HL-60/S4 treated with retinoic acid at 250 ng/mL for 4 days and 3 days (cell line): ENCODE results near the gene STAC3.

Source experiments
- in situ Hi-C: fragments of 300-500 bp; cut with MboI; formaldehyde crosslinking; loops from 2 replicates; pipeline ENCODE4 v1.7.0; 2022; ENCODE audit warnings: low sequenced_read_pairs

Gene STAC3

DNA sequence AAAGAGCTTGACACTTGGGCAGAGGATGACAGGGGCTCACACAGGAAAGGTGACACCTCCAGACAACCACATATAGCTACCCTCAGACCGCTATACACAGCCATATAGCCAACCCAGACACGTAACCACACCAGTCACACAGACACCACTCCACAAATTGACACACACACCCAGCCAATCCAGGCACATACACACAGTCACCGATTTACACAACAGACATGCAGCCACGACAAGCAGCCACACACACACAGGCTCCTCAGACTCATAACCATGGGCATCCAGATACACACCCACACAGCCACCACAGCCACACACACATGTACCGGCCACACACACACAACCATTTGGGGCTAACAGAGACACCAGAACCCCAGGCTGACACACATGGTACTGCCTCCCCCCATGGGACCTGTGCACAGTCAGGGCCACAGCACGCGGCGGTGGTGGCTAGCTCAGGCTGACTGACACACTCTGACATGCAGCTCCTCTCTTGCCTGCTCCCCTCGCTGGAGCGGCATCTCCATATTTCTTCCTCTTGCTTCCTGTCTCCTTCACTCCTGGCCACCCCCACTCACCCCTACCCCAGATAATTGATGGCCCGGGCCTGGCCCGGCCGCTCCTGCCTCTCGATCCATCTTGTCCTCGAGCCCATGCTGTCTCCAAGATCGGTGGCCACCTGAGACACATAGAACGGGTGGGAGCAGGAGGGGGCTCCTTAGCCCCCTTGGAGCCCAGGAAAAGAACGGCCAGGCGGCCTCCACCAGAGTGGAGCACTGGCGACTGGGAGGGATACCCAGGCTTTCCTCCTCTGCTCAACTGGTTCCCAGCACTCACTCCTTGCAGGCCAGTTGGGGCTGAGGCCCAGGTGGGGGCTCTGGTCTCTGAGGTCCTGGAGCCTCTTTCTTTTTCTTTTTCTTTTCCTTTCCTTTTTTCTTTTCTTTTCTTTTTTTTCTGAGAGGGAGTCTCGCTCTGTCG lies 27.5 kb downstream of the STAC3 start:
- in situ Hi-C loops = no loop called here

DNA sequence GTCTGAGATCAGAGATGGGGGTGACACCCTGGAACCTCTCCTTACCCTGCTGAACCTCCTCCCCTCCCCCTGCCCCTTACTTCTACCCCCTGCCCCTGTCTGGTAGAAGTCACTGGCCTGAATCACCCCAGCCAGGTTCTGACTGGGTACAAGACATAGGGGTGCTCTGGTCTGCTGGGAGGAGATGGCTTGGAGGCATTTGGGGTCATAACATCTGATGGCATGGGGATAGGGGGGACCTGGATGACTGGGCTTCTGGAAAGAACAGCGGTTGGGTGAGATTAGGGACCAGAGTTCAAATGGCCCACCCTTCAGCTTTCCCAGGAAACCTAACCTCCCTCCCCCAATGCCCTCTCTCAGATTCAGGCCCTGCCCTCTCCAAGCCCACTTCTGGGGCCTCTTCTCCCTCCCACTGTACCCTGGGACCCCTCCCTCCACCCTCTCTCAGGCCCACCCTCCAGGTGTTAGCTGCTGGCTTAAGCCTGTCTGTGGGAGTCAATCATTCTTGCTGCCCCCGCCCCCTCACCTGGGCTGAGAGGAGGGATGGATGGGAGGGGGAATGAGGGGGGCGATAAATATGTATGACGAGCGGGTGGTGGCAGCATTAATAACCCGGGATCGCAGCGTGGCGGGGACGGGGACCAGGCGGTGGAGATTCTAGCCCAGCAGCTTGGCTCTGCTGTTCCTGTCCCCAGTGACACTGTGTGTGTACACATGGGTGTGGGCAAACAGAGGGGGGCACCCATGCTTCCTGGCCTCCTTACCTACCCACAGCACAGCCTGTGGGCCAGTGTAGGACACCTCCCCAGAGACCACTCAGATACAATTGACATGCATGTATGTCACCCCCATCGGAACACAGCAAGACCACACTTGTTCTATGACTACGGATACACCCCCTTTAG lies 28.4 kb downstream of the STAC3 start:
- in situ Hi-C loops = no loop called here

DNA sequence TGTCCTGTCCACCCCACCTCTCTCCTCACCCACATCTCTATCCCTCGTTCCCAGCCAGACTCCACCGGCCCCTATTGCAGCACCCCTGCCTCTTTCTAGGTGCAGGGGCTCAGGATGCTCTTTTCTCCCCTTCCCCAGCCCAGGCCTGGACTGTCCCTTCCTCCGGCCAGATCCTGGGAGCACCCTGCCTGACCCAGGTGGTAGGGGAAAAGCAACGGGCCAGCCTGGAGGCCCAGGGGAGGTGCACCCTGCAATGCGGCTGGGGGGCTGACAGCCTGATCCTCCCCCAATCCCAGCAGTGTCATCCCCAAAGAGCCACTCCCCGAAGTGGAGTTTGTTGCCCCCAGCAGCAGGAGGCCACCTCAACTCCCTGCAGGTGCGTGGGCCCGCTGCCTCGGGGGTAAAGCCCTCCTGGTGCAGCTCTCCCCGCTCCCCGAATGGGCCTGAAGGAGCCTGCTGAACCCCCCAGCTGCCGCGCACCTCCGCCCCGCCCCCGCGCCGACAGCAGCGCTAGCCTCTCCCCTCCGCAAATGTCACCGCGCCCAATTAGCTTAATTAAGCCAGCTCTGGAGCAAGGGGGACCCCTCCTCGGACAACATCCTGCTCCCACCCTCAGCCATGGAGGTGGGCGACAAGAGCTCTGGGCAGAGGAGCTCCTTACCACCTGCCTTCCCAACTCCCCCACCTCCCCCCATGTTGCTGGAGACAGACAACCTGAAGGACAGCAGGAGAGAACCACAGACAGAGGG lies 29.6 kb downstream of the STAC3 start:
- in situ Hi-C loops = no loop called here

DNA sequence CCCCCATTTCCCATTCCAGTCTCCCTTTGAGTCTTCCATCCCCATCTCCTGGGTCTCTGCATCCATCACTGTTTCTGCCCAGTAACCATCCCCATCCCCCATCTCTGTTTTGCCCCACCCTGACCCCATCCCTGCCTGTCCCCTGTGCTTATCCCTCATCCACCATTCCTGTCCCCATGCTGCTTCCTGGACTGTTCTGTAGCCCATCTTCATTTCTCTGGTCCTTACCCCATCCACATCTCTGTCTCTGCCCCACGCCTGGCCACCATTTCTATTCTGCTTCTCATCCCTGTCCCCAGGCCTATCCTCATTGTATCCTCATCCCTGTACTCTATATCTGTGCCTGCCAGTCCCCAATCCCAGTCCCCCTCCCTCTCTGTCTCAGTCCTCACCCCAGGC lies 30.2 kb downstream of the STAC3 start:
- in situ Hi-C loops = no loop called here

DNA sequence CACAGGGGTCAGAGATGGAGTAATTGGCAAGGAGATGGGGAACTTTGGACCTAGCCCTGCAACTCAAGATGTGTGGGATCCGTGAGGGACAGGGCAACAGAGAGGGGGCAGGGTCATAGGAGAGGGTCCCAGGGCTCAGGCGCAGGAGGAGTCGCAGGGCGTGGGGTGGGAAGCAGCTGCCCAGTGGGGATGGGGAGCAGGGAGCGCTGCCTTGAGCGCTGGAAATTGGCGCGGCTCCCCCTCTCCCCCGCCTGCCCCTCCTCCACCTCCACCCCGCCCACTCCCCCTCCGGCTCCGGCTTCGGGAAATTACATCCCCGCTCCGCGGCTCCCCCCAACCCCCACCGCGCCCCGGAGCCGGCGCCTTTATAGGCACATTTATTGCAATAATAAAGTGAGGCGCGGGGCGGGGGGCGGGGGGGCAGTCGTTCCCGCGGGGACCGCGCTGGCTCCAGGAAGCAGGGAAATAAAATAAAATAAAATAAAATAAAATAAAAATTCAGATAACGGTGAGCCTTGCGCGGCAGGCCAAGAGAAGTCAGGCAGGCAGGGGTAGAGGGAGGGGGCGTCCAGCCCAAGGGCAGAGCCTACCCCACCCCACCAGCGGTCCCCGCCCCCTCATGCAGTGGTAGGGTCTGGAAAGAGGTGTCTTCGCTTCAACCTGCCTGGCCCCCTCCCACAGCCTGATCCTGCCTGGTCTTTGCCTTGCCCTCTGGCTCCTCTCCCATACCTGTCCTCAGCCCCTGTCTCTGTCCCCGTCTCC lies 30.8 kb downstream of the STAC3 start:
- in situ Hi-C loops = no loop called here

DNA sequence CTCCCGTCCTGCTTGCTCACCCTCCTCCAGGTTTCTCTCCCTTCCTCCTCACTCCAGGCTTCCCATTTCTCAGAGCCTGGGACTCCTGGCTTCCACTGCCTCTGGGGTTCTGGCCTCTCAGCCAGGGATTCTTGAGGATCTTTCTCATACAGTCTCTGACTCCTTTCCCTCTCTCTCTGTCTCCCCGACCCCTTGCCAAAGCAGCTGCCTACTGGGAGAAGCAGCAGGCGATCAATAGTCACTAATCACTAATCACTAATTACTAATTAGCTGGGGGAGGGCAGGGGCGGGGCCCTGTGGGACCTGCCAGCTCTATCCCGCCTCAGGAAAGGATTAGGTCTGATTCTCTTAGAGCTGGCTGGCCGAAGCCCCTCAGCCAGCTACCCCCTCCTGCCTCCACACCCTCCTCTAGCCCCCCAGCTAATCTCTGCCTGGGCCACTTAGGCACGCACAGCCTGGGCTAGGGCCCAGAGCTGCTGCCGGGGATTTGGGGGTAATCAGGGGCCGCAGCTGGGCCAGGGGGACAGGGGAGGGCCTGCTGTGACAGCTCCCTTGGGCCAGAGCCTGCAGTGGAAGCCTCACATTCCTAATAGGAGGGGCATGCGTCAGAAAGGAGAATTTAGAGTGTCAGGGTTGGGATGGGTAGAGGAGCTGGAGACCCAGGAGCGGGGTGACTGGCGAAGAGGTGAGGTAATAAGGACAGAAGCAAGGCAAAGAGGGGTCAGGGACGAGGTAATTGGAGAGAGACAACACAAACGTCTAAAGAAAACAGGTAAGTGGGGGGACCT lies 31.6 kb downstream of the STAC3 start:
- in situ Hi-C loops = no loop called here

DNA sequence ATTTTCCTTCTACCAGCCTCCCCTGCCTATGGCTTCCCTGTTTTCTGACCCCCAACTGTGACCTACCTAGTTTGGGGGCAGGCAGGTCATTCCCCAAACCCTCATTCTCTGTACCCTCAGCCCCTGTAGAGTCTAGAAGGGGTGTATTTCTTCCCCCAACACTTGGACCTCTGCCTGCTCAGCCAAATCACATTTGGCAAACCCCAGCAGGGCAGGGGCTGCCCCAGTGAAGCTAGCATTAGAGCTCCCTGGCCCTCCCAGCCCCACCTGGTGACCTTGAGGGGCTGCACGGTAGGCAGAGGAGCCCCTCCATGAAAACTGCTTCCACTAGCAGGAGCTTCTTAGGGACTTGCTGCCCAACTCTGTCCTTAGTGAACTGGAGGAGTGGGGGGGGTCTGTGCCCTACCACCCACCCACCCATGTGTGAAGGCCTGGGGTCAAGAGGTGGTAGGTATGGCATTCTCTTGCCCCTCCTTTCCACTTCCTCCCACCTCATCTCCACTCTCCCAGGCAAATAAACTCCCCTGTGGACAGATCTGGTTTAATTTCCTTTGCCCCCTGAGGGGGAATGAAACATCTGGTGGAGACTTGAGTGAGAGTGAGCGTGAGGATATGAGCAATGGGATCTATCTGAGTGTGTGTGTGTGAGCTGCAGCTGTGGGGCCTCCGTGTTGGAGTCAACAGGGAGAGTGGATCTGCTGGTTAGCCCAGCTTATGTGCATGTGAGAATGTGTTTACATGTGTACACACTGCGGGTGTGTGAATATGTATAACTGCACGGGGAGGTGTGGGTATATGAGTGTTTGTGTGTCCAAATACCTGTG lies 32.7 kb downstream of the STAC3 start:
- in situ Hi-C loops = no loop called here

DNA sequence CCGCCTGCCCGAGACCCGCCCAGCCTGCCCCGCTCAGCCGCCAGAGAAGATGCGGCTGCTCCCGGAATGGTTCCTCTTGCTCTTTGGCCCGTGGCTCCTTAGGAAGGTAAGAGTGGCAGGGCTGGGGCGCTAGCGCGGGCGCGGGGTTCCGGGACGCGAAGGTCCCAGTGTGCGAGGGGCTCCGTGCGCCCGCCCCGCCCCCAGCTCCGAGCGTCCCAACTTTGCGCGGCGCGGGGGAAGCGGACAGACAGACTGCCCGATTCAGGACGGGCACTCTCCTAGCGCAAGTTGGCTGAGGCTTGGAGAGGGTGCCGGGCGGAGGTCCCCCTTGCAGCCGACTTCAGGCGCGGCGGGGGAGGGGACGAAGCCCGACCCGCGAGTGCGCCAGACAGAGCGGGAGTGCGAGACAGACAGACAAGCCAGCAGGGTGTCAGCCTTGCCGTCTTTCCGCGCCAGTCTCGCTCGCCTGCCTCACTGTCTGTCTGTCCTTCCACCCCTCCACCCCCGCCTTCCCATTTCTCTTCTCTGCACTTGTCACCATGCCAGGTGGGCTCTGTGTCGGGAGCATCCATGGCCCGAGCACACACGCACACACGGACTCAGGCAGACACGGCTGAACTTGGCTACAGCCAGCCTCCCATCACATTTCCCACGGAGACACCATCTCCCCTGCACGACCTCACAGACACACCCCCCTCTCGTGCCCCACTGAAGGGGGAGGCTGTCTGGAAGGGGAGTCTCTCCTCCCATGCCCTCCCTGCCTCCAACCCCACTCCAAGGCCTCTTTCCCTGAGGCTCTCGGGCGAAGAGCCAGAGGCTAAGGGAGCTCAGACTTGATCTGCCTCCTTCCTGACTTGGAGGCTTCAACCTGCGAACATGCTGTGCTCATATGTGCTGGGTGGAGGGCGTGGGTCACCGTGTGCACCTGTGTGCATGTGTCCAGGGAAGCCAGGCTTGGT lies 33.8 kb downstream of the STAC3 start:
- in situ Hi-C loops = no loop called here

DNA sequence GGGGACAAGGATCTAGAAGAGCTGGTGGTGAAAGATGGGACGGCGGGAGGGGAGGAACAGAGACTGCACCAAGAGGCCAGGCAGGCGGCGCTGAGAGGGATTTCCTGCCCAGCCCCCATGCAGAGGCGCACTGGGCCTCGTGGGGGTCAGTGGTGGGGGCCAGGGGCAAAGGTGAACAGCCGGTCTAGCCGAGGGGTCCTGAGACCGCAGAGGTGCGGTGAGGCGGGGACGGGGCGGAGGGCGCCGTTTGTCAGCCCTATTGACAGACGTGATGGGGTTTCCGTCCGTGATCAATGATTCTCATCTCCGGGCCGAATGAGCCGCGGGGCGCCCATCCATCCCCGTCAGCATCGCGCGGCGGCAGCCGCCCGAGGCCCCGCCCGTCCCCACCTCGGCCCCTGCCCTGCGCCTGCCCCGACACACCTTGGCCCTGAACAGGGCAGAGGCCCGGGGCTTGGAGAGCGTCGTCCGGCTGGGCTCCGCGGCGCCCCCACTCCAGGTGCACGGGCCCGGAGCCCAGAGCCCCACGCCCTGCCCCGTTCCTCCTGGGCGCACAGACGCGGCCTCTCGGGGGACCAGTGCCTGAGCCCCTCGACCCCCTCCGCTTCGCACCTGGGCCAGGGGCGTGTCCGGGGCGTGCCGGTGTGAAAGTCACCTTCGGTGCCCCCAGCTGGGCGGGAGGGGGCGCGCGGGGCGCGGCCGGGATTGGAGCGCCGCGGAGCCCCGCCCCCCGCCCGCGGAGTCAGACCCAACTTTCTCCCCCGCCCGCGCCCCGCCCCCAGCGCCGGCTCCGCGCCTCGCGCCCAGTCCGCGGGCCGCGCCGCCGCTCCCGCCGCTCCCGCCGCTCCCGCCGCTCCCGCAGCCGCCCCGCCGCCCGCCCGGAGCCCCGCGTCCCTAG lies 34.7 kb downstream of the STAC3 start, which contains the start of gene NXPH4:
Gene NXPH4 (plus strand): TSS at position 781 of the 898 bp plus-strand sequence. CDS start 176 bp downstream, outside the sequence.
- in situ Hi-C loops = no loop called here

DNA sequence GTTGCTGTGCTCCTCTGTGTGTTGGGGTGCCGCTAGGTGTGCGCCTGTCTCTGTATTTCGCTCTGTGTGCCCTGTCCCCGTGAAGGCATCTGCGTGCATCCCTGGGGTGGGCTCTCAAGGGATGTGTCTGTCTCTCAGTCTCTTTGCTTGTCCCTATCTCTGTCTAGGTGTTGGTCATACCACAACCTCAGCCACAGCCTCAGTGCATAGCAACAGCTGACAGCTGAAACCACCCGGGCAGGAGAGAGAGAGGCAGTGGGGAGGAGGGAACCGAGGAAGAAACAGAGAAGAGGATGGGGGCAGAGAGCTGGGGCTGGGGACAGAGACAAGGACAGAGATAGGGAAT lies 35.3 kb downstream of the STAC3 start:
- in situ Hi-C loops = no loop called here

DNA sequence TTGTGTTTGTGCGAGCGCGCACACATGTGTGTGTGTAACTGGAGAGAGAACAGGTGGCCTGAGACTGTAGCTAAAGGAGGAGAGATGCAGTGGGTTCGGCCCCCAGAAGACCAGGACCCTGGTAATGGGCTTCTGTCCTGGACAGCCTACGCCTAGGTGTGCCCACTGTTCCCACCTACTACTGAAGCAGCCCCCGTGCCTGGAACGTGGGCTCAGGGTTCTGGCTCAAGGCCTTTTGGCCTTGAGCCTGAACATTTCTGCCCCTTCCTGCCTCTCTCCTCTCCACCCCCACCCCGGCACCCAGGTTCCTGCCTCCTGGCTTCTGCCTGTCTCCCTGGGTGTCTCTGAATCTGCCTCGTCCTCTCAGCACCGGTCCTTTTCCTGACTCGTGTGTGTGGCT lies 35.9 kb downstream of the STAC3 start:
- in situ Hi-C loops = no loop called here

DNA sequence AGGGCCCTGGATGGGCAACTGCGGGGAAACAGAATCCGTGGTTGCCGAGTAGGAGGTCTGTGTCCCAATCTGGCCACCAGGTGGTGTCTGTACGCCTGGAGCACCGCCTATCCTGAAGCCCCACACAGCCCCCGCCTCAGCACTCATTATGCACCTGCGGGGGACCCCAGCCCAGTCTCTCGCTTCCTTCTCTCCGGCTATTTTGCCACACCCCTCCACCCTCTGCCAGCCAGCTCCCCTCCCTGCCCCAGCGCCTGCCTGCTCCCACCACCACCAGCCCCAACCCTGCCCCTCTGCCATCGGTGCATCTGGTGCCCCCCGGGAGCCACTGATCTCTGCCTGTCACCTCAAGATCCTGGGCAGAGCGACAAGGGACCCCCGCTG lies 36.6 kb downstream of the STAC3 start:
- in situ Hi-C loops = no loop called here

DNA sequence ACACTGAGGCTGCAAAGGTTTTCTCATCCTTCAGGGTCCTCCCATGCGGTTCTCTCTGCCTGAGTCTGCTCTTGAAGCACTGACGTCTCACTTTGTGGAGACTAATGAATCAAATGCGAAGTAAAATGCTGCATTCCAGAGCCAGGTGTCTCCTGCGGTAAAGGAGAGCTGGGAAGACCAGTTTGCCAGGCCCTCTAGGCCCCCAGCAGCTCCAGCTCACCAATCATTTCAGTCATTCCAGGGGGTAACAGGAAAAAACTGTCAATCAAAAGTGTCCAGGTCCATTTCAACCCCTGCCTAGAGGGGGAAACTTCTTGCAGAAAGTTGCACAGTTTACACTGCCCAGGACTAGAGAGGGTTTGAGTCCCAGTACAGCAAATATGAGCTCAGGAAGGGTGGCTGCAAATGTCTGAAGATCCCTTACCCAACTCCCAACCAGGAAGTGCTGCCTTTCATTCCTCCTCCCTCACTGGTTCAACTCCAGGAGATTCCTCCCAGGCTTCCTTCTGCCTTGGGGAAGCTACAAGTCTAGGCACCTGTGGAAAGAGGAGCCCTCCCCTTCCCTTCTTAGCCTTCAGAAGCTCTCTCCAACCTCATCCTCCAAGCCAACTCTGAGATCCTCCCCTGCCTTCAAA lies 37.1 kb downstream of the STAC3 start:
- in situ Hi-C loops = no loop called here

DNA sequence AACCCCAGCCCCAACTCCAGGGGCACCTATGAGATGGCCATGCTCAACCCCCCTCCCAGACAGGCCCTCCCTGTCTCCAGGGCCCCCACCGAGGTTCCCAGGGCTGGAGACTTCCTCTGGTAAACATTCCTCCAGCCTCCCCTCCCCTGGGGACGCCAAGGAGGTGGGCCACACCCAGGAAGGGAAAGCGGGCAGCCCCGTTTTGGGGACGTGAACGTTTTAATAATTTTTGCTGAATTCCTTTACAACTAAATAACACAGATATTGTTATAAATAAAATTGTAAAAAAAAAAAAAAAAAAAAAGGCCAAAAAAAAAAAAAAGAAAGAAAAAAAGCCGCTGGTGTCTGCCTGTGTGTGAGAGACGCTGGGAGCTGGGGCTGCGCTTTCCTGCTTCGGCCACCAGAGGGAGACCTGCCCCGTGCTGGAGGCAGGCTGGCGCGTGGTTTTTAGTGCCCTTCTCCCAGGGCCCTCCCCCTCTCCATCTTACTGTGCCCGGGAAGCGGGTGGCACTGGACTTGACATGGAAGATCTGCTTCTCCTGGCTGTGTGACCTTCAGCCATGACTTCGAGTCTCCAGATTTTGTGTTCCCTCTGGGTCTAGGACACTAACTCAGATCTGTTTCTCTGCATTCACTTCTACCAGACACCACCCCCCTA lies 37.8 kb downstream of the STAC3 start:
- in situ Hi-C loops = no loop called here

DNA sequence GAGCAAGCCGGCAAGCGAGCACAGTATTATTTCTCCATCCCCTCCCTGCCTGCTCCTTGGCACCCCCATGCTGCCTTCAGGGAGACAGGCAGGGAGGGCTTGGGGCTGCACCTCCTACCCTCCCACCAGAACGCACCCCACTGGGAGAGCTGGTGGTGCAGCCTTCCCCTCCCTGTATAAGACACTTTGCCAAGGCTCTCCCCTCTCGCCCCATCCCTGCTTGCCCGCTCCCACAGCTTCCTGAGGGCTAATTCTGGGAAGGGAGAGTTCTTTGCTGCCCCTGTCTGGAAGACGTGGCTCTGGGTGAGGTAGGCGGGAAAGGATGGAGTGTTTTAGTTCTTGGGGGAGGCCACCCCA lies 38.3 kb downstream of the STAC3 start:
- in situ Hi-C loops = no loop called here
